ENCODE results near the gene NHERF1. TPM values are rescaled to one million over a fixed set of nuclear protein-coding genes. Genes with fewer than 3 reads are reported as not detected.

Gene NHERF1
- total and polyA plus RNA-seq, 2 of the 13 experiments (the other 11 are each of a cell fraction or from before 2014, with no cell fraction given): 169 to 269 TPM

GRCh38 chr17:74744714-74745547 lies 3.5 kb upstream of the NHERF1 start (continued):
- TF ChIP-seq, protein P1, sequence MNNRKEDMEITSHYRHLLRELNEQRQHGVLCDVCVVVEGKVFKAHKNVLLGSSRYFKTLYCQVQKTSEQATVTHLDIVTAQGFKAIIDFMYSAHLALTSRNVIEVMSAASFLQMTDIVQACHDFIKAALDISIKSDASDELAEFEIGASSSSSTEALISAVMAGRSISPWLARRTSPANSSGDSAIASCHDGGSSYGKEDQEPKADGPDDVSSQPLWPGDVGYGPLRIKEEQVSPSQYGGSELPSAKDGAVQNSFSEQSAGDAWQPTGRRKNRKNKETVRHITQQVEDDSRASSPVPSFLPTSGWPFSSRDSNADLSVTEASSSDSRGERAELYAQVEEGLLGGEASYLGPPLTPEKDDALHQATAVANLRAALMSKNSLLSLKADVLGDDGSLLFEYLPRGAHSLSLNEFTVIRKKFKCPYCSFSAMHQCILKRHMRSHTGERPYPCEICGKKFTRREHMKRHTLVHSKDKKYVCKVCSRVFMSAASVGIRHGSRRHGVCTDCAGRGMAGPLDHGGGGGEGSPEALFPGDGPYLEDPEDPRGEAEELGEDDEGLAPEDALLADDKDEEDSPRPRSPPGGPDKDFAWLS (CRISPR knock-in tag; IDR thresholded peaks at IDR 0.05; ENCODE audit: borderline replicate concordance): no peak
- TF ChIP-seq, protein P2, sequence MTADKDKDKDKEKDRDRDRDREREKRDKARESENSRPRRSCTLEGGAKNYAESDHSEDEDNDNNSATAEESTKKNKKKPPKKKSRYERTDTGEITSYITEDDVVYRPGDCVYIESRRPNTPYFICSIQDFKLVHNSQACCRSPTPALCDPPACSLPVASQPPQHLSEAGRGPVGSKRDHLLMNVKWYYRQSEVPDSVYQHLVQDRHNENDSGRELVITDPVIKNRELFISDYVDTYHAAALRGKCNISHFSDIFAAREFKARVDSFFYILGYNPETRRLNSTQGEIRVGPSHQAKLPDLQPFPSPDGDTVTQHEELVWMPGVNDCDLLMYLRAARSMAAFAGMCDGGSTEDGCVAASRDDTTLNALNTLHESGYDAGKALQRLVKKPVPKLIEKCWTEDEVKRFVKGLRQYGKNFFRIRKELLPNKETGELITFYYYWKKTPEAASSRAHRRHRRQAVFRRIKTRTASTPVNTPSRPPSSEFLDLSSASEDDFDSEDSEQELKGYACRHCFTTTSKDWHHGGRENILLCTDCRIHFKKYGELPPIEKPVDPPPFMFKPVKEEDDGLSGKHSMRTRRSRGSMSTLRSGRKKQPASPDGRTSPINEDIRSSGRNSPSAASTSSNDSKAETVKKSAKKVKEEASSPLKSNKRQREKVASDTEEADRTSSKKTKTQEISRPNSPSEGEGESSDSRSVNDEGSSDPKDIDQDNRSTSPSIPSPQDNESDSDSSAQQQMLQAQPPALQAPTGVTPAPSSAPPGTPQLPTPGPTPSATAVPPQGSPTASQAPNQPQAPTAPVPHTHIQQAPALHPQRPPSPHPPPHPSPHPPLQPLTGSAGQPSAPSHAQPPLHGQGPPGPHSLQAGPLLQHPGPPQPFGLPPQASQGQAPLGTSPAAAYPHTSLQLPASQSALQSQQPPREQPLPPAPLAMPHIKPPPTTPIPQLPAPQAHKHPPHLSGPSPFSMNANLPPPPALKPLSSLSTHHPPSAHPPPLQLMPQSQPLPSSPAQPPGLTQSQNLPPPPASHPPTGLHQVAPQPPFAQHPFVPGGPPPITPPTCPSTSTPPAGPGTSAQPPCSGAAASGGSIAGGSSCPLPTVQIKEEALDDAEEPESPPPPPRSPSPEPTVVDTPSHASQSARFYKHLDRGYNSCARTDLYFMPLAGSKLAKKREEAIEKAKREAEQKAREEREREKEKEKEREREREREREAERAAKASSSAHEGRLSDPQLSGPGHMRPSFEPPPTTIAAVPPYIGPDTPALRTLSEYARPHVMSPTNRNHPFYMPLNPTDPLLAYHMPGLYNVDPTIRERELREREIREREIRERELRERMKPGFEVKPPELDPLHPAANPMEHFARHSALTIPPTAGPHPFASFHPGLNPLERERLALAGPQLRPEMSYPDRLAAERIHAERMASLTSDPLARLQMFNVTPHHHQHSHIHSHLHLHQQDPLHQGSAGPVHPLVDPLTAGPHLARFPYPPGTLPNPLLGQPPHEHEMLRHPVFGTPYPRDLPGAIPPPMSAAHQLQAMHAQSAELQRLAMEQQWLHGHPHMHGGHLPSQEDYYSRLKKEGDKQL (CRISPR knock-in tag; IDR thresholded peaks at IDR 0.05; ENCODE audit: low read depth): no peak
- TF ChIP-seq GZF1 (CRISPR knock-in tag; IDR thresholded peaks at IDR 0.05) (no peak), SMYD3 (CRISPR knock-in tag; IDR thresholded peaks at IDR 0.05) (0 out of 2 replicates have a peak, but pooled peaks have one; percentile 17), ZFYVE20 (CRISPR knock-in tag; IDR thresholded peaks at IDR 0.05; ENCODE audit: borderline replicate concordance, low read depth) (no peak), MAFG (CRISPR knock-in tag; IDR thresholded peaks at IDR 0.05) (no peak), MYC (CRISPR knock-in tag; IDR thresholded peaks at IDR 0.05; ENCODE audit: borderline replicate concordance) (no peak; the same call in 1 of the 2 replicates), GATA4 (IDR thresholded peaks at IDR 0.05; ENCODE audit: borderline replicate concordance, low read depth) (no peak)
- TF ChIP-seq, protein P3, sequence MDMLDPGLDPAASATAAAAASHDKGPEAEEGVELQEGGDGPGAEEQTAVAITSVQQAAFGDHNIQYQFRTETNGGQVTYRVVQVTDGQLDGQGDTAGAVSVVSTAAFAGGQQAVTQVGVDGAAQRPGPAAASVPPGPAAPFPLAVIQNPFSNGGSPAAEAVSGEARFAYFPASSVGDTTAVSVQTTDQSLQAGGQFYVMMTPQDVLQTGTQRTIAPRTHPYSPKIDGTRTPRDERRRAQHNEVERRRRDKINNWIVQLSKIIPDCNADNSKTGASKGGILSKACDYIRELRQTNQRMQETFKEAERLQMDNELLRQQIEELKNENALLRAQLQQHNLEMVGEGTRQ (IDR thresholded peaks at IDR 0.05; ENCODE audit: low read depth, low read length): no peak
- TF ChIP-seq, protein P3 (CRISPR knock-in tag; IDR thresholded peaks at IDR 0.05; ENCODE audit: borderline replicate concordance): no peak
- TF ChIP-seq, protein P4, sequence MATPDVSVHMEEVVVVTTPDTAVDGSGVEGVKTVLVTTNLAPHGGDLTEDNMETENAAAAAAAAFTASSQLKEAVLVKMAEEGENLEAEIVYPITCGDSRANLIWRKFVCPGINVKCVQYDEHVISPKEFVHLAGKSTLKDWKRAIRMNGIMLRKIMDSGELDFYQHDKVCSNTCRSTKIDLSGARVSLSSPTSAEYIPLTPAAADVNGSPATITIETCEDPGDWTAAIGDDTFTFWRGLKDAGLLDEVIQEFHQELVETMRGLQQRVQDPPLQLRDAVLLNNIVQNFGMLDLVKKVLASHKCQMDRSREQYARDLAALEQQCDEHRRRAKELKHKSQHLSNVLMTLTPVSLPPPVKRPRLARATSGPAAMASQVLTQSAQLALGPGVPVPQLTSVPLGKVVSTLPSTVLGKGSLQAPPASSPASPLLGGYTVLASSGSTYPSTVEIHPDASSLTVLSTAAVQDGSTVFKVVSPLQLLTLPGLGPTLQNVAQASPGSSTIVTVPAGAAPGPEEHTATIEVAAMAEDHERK (CRISPR knock-in tag; IDR thresholded peaks at IDR 0.05; ENCODE audit: low read depth): no peak
- TF ChIP-seq, protein P5, sequence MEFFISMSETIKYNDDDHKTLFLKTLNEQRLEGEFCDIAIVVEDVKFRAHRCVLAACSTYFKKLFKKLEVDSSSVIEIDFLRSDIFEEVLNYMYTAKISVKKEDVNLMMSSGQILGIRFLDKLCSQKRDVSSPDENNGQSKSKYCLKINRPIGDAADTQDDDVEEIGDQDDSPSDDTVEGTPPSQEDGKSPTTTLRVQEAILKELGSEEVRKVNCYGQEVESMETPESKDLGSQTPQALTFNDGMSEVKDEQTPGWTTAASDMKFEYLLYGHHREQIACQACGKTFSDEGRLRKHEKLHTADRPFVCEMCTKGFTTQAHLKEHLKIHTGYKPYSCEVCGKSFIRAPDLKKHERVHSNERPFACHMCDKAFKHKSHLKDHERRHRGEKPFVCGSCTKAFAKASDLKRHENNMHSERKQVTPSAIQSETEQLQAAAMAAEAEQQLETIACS (CRISPR knock-in tag; IDR thresholded peaks at IDR 0.05): no peak
